Activated T-helper 1 cell treated with anti-CD3 and anti-CD28 coated beads, Interleukin-12 subunit alpha, Interleukin-12 subunit beta, Interleukin-2, Interleukin-4 antibody, amounts not matched to agents 30 ng/mL and 10 ng/mL and 1 ng/mL, durations not matched to agents 14 hours and 24 hours and 36 hours (primary cell): ENCODE data around the gene CAPZA2. TPM values are rescaled to one million over a fixed set of nuclear protein-coding genes. Genes with fewer than 3 reads are reported as not detected.

Experiments
- DNase-seq: peaks from one replicate; pipeline ENCODE4 v3.0.0; 2021; ENCODE audit warnings: low spot score
- H3K27ac Mint-ChIP-seq: one replicate; pipeline ENCODE4 v1.8.0; 2021; ENCODE audit warnings: mild to moderate bottlenecking, mixed read lengths
- H3K27me3 Mint-ChIP-seq: one replicate; pipeline ENCODE4 v1.8.0; 2022; ENCODE audit warnings: mild to moderate bottlenecking, moderate library complexity, mixed read lengths; ENCODE audit not compliant: insufficient read depth
- H3K36me3 Mint-ChIP-seq: one replicate; pipeline ENCODE4 v1.8.0; 2021; ENCODE audit warnings: low read depth, mixed read lengths
- H3K4me1 Mint-ChIP-seq: one replicate; pipeline ENCODE4 v1.8.0; 2021; ENCODE audit warnings: low read depth, mixed read lengths
- H3K4me3 Mint-ChIP-seq: one replicate; pipeline ENCODE4 v1.8.0; 2021; ENCODE audit warnings: mild to moderate bottlenecking, moderate library complexity, mixed read lengths
- H3K9me3 Mint-ChIP-seq: one replicate; pipeline ENCODE4 v1.8.0; 2021; ENCODE audit warnings: mixed read lengths
- intact Hi-C: fragments of 100-400 bp; cut with micrococcal nuclease; formaldehyde crosslinking; loops from one replicate; pipeline ENCODE4 v1.15.1; 2024
- total RNA-seq: library from RNA; stranded (reverse); gene quantifications from 2 replicates; pipeline ENCODE4 v1.2.3, GENCODE V29; 2022

The CAPZA2 gene
- total RNA-seq, 1 donor from 2014 or later, result 143 TPM

- Mint-ChIP-seq H3K27ac (no peak overlapping the region), H3K27me3 (peaks cover 15% of the 10 kb centered on the region)
Observed at GRCh38 chr7:116836911-116837310, 25.5 kb upstream of the CAPZA2 start.

GRCh38 chr7:116837586-116837985 is 24.8 kb upstream of the CAPZA2 start:
- Mint-ChIP-seq H3K9me3 (no peaks in the 10 kb centered on the region), H3K4me3 (no peak overlapping the region), H3K27ac (no peak overlapping the region), H3K4me1 (no peaks in the 10 kb centered on the region), H3K36me3 (no peaks in the 10 kb centered on the region), H3K27me3 (peaks cover 17% of the 10 kb centered on the region)
- intact Hi-C loops, result no loop called here
- DNase-seq, result no peak

More at GRCh38 chr7:116836911-116837310, 25.5 kb upstream of the CAPZA2 start:
- H3K9me3 Mint-ChIP-seq, result no peaks in the 10 kb centered on the region
- H3K4me1 Mint-ChIP-seq, result no peaks in the 10 kb centered on the region
- no peak overlapping the region for H3K4me3 Mint-ChIP-seq
- DNase-seq, result no peak
- intact Hi-C loops, result no loop called here
- H3K36me3 Mint-ChIP-seq, result no peaks in the 10 kb centered on the region

GRCh38 chr7:116840256-116840655 is 22.1 kb upstream of the CAPZA2 start:
- no peaks in the 10 kb centered on the region for H3K9me3 Mint-ChIP-seq

GRCh38 chr7:116842371-116842770 is 20.0 kb upstream of the CAPZA2 start:
- Mint-ChIP-seq H3K27me3 (peaks cover 20% of the 10 kb centered on the region), H3K4me1 (peaks cover 8% of the 10 kb centered on the region), H3K9me3 (no peaks in the 10 kb centered on the region), H3K27ac (no peak overlapping the region), H3K36me3 (no peaks in the 10 kb centered on the region), H3K4me3 (no peak overlapping the region)
- DNase-seq, result no peak
- intact Hi-C loops, result no loop called here

More at GRCh38 chr7:116840256-116840655, 22.1 kb upstream of the CAPZA2 start:
- Mint-ChIP-seq H3K4me1 (peaks cover 8% of the 10 kb centered on the region), H3K27me3 (peaks cover 25% of the 10 kb centered on the region), H3K27ac (no peak overlapping the region), H3K4me3 (no peak overlapping the region), H3K36me3 (no peaks in the 10 kb centered on the region)
- intact Hi-C loops, result no loop called here
- DNase-seq, result no peak

GRCh38 chr7:116843378-116843777 is 19.0 kb upstream of the CAPZA2 start:
- Mint-ChIP-seq H3K27me3 (peaks cover 25% of the 10 kb centered on the region), H3K9me3 (no peaks in the 10 kb centered on the region), H3K4me3 (no peak overlapping the region), H3K27ac (no peak overlapping the region), H3K4me1 (peaks cover 8% of the 10 kb centered on the region), H3K36me3 (no peaks in the 10 kb centered on the region)
- DNase-seq, result no peak
- intact Hi-C loops, result no loop called here

- DNase-seq, result no peak
- no peaks in the 10 kb centered on the region for H3K4me1 Mint-ChIP-seq
- intact Hi-C loops, result no loop called here
- no peak overlapping the region for H3K4me3 Mint-ChIP-seq
- H3K9me3 Mint-ChIP-seq, result no peaks in the 10 kb centered on the region
- H3K36me3 Mint-ChIP-seq, result no peaks in the 10 kb centered on the region
- no peak overlapping the region for H3K27ac Mint-ChIP-seq
- H3K27me3 Mint-ChIP-seq, result peaks cover 46% of the 10 kb centered on the region
Observed at GRCh38 chr7:116851175-116851574, 11.2 kb upstream of the CAPZA2 start.

- H3K9me3 Mint-ChIP-seq, result no peaks in the 10 kb centered on the region
- no peak overlapping the region for H3K27ac Mint-ChIP-seq
- no peak overlapping the region for H3K4me3 Mint-ChIP-seq
- H3K27me3 Mint-ChIP-seq, result peaks cover 46% of the 10 kb centered on the region
- no peak for DNase-seq
- intact Hi-C loops, result no loop called here
- no peaks in the 10 kb centered on the region for H3K36me3 Mint-ChIP-seq
- no peaks in the 10 kb centered on the region for H3K4me1 Mint-ChIP-seq
Observed at GRCh38 chr7:116851671-116852070, 10.7 kb upstream of the CAPZA2 start.

- peaks cover 52% of the 10 kb centered on the region for H3K27me3 Mint-ChIP-seq
- no peak for DNase-seq
- intact Hi-C loops, result no loop called here
Observed at GRCh38 chr7:116854132-116854531, 8.3 kb upstream of the CAPZA2 start.

GRCh38 chr7:116857052-116857451 is 5.3 kb upstream of the CAPZA2 start:
- intact Hi-C loops, result no loop called here
- Mint-ChIP-seq H3K27me3 (peaks cover 39% of the 10 kb centered on the region), H3K27ac (no peak overlapping the region), H3K36me3 (no peaks in the 10 kb centered on the region), H3K9me3 (no peaks in the 10 kb centered on the region), H3K4me3 (no peak overlapping the region), H3K4me1 (peaks cover 5% of the 10 kb centered on the region)
- no peak for DNase-seq

More at GRCh38 chr7:116854132-116854531, 8.3 kb upstream of the CAPZA2 start:
- Mint-ChIP-seq H3K4me3 (no peak overlapping the region), H3K27ac (no peak overlapping the region), H3K9me3 (no peaks in the 10 kb centered on the region), H3K4me1 (no peaks in the 10 kb centered on the region), H3K36me3 (no peaks in the 10 kb centered on the region)

GRCh38 chr7:116859323-116859722 is 3.1 kb upstream of the CAPZA2 start:
- DNase-seq, result no peak
- Mint-ChIP-seq H3K27me3 (peaks cover 37% of the 10 kb centered on the region), H3K27ac (no peak overlapping the region), H3K4me1 (peaks cover 15% of the 10 kb centered on the region), H3K9me3 (no peaks in the 10 kb centered on the region), H3K4me3 (no peak overlapping the region), H3K36me3 (peaks cover 5% of the 10 kb centered on the region)
- intact Hi-C loops, result no loop called here

- H3K4me1 Mint-ChIP-seq, result peaks cover 27% of the 10 kb centered on the region
- intact Hi-C loops, result loop anchor here (1.0 to 5.0 kb wide), 9 partner anchors 36 to 1323 kb away; partner anchors contain the start of genes LSM8 and ST7
- no peaks in the 10 kb centered on the region for H3K9me3 Mint-ChIP-seq
- H3K27ac Mint-ChIP-seq, result peak overlapping the region; percentile 45
- peaks cover 23% of the 10 kb centered on the region for H3K27me3 Mint-ChIP-seq
- H3K36me3 Mint-ChIP-seq, result peaks cover 6% of the 10 kb centered on the region
- no peak for DNase-seq
- H3K4me3 Mint-ChIP-seq, result peak overlapping the region; percentile 42
Observed at GRCh38 chr7:116861717-116862116, 670 bp upstream of the CAPZA2 start.

GRCh38 chr7:116862951-116863670 is 724 bp downstream of the CAPZA2 start:
- H3K4me3 Mint-ChIP-seq, result peak overlapping the region; percentile 93
- intact Hi-C loops, result loop anchor here (1.0 to 5.0 kb wide), 9 partner anchors 34 to 1322 kb away; partner anchors contain the start of genes LSM8 and ST7
- peaks cover 15% of the 10 kb centered on the region for H3K27me3 Mint-ChIP-seq
- H3K36me3 Mint-ChIP-seq, result peaks cover 12% of the 10 kb centered on the region
- H3K9me3 Mint-ChIP-seq, result no peaks in the 10 kb centered on the region
- peak overlapping the region; percentile 88 for H3K27ac Mint-ChIP-seq
- peaks cover 40% of the 10 kb centered on the region for H3K4me1 Mint-ChIP-seq
- DNase-seq, result no peak

GRCh38 chr7:116863936-116864500 is 1.6 kb downstream of the CAPZA2 start:
- Mint-ChIP-seq H3K36me3 (peaks cover 13% of the 10 kb centered on the region), H3K4me1 (peaks cover 40% of the 10 kb centered on the region), H3K4me3 (peak overlapping the region; percentile 93), H3K27me3 (peaks cover 9% of the 10 kb centered on the region), H3K9me3 (no peaks in the 10 kb centered on the region), H3K27ac (peak overlapping the region; percentile 88)
- no peak for DNase-seq
- intact Hi-C loops, result loop anchor here (2.0 to 5.0 kb wide), 5 partner anchors 33 to 1321 kb away; partner anchors contain the start of gene LSM8
